ENCODE results near the gene RET.

The RET gene

DNA sequence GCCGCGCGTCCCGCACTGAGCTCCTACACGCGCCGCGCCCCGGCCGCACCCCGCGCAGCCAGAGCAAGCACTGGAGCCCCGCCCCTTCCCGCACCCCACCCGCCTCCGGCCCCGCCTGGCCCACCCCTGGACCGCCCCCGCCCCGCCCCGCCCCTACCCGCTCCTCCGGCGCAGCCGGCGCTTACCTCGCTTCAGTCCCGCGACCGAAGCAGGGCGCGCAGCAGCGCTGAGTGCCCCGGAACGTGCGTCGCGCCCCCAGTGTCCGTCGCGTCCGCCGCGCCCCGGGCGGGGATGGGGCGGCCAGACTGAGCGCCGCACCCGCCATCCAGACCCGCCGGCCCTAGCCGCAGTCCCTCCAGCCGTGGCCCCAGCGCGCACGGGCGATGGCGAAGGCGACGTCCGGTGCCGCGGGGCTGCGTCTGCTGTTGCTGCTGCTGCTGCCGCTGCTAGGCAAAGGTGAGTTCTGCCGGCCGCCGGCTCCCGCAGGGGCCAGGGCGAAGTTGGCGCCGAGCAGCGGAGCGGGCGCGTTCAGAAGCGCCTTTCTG is at the start of gene RET:
RET (plus strand) TSS at position 194 of the 545 bp plus-strand sequence; CDS start at position 384, 190 bp downstream.
- DNase-seq (ENCODE audit: low read depth): no peak

DNA sequence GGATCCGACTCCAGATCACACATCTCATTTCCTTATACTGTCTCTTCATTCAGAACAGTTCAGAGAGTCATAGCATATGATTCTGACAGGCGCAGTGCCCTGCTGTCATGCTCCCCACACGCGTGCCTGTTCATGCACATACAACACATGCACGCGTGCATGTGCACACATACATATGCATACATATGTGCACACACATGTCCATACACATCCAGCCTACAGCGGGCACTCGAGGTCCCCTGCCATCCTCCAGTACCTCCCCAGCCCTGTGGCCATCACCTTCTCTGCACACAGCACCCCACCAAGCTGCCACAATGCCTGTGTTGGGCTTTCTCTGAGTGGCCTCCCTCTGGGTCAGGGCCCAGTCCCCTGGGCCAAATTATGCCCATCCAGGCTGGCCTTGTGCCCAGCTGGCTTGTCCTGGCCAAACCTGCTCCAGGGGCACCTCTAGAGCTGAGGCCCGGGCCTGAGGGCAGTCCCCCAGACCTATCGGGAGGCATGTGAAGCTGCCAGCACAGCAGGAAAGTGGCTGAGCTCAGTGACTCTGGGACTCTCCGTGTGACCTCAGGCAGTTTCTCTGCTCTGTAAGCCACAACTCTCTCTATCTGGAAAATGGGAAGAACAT is 49.4 kb upstream of the RET start:
- DNase-seq (ENCODE audit: low read depth): no peak

DNA sequence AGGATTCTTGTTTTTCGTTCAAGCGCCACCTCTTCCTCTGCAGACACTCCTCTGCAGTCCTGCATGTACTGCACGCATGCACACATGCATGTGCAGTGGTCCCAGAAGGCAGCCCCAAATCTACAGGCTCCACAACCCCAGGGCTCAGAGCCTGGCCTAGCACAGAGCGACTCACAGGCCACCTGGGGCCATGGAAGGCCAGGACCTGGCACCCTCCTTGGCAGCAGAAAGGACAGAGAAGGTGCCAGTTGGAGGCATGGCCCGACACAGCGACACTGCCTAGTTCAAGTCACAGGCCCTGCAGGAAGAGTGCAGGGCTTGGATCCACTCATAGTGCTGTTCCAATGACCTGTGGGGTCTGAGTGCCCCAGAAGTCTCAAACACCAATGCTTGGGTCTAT is 48.7 kb upstream of the RET start:
- DNase-seq (ENCODE audit: low read depth): no peak

- DNase-seq (ENCODE audit: low read depth): no peak
Observed at GRCh38 chr10:43029043-43029442, 47.8 kb upstream of the RET start.

DNA sequence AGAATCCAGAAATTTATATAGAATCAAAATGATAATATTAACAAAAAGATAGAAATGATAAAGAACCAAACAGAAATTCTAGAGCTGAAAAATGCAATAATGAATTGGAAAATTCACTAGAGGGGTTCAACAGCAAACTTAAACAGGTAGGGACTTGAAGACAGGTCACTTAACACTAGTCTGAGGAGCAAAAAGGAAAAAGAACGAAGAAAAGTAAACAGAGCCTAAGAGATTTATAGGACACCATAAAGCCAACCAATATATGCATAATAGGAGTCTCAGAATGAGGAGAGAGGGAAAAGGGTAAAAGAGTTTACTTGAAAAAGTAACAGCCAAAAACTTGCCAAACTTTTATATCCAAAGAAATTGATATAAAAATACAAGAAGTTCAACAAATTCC is 44.3 kb upstream of the RET start:
- no peak for DNase-seq (ENCODE audit: low read depth)

DNA sequence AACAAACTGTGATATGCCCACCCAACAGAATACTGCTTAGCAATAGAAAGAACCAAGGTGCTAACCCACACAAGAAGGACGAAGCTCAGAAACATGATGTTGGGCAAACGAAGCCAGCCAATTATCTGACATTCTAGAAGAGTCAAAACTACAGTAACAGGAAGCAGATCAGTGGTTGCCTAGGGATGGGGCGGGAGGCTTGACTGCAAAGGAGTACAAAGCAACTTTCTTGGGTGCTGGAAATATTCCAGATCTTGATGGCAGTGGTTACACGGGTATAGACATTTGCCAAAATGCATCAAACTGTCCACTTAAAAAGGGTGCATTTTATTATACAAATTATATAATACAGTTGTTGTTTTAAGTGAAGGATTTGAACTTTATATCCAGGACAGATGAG is 41.1 kb upstream of the RET start:
- no peak for DNase-seq (ENCODE audit: low read depth)

DNA sequence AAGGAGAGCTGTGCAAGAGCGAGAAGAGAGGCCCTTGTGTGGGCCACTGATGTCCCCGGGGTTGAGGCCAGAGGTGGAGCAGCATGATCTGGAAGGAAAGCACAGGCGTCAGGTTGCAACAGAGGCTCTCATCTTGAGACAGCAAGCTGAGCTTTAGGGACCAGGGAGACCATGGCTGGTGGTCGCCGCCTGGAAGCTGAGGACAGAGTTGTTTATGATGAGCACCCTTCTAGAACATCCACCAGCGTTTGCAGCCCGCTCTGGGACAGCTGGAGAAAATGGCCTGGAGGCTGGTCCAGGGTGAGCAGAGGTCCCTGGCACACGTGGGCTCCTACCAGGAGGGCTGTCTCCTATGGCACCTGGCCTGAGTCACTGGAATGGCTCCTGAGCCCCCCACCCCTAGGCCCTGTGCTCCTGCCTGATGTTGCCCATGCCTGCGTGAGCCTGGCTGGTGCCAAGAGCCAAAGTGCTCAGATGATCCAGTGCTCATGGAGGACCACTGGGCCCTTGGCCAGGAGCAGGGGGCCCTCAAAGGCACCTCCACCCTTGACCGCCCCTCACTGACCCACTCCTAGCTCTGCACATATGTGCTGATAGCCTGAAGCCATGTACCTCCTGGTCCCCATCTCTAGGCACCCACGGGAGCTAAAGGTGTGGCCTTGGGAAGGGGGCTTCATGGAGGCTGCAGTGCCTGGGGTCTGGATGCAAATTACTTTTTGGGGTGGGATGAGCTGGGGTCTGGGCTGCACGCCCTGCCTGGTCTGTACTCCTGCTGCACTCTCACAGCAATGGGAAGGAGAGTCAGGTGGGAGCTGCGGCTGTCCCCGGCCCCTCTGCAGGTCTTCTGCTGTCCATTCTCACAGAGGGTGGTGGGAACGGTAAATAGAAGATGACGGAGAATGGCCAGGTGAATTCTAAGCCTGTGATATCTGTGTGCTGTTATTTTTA is 40.1 kb upstream of the RET start:
- DNase-seq (ENCODE audit: low read depth): no peak

DNA sequence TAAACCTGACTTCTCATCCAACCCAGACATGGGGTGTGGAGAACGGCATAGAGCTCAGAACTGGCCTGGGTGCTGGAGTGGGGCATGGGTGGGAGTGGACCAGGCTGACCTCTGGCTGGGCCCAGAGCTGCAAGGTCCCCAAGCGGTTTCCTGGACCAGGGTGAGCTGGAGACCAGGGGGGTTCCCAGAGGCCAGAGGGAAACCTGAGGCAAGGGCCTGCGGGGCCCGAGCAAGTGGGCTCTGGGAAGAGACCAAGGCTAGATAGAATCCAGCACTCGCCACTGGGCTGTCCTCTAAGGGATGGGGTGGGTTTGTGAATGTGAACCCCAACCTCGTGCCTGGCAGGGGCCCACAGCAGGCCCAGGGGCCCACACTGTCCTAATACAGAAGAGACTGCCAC is 39.4 kb upstream of the RET start:
- no peak for DNase-seq (ENCODE audit: low read depth)

- no peak for DNase-seq (ENCODE audit: low read depth)
Observed at GRCh38 chr10:43037942-43038782, 38.7 kb upstream of the RET start.

DNA sequence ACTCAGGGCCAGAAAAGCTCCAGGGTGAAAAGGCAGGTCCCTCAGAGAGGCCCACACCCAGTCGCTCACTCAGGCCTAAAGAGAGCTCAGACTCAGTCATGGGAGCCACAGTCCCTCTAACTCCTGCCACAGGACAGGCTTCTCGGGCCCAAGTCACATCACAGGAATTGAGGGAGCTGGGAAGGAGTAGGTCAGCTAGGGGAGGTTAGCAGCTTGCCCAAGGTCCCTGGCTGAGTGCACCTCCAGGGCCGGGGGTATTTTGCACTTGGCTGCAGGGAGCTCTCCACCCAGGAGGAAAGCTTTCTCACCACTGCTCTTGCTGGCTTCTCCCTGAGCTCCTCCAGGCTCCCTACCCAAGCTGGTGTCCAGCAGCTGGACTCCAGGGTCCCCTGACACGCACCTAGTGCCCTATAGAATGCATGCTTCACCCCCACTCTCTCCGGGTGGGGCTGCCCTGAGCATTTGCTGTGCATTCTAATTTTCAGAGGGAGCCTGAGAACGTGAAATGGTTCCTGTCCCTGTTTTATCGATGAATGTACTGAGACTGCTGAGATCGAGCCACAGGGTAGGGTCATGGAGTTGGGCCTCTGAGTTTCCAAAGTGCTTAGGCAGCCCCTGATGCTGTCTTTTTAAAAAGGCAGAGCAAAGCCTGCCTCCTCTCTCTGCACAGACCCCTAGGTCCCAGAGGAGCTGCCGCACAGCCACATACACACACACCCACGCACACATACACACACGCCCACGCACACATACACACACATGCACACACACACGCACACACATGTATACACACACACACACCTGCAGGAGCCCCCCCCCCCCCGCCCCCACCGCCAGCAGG is 37.9 kb upstream of the RET start:
- no peak for DNase-seq (ENCODE audit: low read depth)

DNA sequence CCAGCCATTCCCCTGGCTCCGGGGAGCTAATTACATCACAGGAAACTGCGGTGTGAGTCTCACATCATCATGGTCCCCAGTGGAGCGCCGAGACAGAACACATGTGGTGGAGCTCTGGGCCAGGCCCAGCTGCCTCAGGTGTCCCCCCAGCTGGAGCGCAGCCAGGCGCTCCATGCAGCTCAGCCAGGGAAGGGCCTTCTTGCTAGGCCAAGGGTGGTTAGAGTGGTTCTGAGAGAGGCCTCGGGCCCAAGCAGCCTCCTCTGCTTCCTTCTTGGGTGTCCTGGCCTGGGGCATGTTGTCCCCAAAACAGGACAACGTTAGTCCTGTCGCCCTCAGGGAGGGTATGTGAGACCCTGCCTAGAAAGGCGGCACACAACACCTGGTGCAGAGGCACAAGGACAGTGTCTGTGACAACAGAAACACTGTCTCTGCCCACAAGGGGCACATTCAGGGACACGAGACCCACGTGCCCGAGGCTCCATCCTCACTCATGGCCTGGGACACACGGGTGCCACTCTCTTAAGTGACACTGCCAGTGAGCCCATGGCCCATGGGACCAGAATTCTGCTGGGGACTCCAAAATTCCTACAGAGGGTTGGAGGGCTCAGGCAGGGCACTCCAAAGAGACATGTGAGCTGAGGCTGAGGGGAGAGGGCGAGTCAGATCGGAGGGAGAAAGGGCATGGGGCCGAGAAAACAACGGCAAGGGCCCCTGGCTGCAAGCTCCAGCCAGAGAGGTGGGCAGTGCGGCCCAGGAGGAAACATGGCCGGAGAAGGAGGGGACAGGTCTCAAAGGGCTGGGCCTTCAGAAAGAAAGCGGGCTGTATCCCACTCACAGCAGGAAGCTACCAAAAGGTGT is 37.0 kb upstream of the RET start:
- no peak for DNase-seq (ENCODE audit: low read depth)

- no peak for DNase-seq (ENCODE audit: low read depth)
Observed at GRCh38 chr10:43040482-43041256, 36.2 kb upstream of the RET start.

DNA sequence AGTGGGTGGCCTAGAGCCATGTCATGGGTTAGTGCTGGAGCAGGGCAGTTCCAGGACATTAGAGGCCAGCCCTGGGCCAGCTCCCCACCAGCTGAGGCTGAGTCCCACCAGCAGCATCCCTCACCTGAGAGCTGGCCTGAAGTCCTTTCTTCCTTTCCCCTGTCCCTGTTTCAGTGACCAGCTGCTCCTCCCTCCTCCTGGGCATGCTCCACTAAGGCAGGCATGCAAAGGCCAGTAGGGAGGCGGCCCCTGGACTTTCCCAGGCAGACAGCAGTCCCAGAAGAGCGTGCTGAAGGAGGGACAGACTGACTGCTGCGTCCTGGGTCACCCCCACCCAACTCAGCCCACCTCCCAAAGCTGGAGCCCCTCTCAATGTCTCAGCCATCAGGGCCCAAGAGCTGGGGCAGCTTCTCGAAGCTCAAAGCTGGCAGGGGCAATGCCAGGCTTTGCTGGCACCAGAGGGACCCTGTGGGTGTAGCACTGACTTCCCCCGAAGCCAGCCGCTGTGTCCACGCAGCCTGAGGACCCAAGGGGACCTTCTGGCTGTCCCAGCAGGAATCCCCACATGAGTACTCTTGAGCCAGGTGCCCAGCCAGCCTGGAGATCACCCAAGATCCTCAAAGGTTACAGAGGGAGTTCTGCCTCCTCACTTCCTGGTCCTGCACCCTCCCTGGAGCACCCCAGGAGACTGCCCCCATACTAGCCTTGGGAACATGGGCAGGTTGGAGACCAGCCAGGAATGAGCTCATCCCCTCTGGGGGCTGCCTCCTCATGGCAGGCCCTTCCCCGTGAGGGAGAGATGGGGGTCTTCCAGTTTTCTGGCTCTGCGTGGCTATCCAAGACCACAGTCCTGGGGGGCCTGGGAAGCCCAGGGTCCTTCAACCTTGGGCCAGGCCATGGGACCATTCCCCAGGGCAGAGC is 35.2 kb upstream of the RET start:
- DNase-seq (ENCODE audit: low read depth): no peak

GRCh38 chr10:43042503-43043341 is 34.1 kb upstream of the RET start:
- no peak for DNase-seq (ENCODE audit: low read depth)

- no peak for DNase-seq (ENCODE audit: low read depth)
Observed at GRCh38 chr10:43043342-43043772, 33.5 kb upstream of the RET start.

- no peak for DNase-seq (ENCODE audit: low read depth)
Observed at GRCh38 chr10:43043773-43044447, 33.0 kb upstream of the RET start.

DNA sequence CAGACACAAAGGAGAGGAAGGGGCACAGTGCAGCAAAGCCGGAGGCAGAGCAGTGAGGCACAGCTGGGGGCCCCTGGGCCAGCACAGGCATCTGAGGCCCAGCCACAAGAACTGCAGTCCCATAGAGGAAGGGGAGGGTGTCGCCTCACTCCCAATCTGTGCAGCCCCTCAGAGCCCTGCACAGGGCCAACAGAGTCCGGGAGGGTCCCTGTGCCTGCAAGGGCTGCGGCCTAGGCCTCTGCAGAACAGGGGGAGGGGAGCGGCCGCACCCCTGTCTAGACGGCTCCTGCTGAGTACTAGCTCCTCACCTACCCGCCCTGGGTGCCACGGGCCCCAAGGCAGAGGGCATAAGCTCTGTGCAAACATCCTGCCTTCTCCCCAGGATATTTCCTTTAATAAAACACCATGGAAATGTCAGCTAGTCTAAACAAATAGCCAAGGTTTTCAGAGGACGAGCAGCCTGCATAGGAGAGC is 32.4 kb upstream of the RET start:
- DNase-seq (ENCODE audit: low read depth): no peak

All from stromal cell of bone marrow (primary cell).